SK-N-MC (cell line): ENCODE results near the gene WDFY4.

Experiments
- EZH2 ChIP-seq: fragments of 200-600 bp; sonication (generic); IDR thresholded peaks from one replicate; pipeline ENCODE4 v1.6.1; 2017; ENCODE audit warnings: antibody characterized with exemption
- FOXP2 ChIP-seq: optimal IDR thresholded peaks from 2 replicates; pipeline ENCODE3; 2011; ENCODE audit warnings: mild to moderate bottlenecking, moderate library complexity; ENCODE audit not compliant: insufficient read depth; ENCODE audit errors: extremely low read length, control extremely low read depth
- POLR2AphosphoS5 ChIP-seq: IDR thresholded peaks from 2 replicates; pipeline ENCODE4 v1.6.1; 2012; ENCODE audit warnings: mild to moderate bottlenecking, low read depth, low read length, borderline replicate concordance

GRCh38 chr10:48788554-48788953, 103.9 kb downstream of the WDFY4 start:
- TF ChIP-seq EZH2 (no peak), POLR2AphosphoS5 (no peak), FOXP2 (no peak)
